ENCODE results near the gene FAM222B.
"Not testable (repeated sequence)": the region's sequence is repeated elsewhere in the genome, so short reads cannot be mapped to it uniquely, and the experiment has no call there.

The FAM222B gene

DNA sequence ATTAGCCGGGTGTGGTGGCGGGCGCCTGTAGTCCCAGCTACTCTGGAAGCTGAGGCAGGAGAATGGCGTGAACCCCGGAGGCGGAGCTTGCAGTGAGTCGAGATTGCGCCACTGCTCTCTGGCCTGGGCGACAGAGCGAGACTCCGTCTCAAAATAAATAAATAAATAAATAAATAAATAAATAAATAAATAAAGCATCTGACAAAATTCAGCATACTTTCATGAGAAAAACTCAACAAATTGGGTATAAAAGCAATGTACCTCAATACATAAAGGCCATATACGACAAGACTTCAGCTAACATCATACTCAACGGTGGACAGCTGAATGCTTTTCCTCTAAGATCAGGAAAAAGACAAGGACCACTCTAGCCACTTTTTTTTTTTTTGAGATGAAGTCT, 63.0 kb downstream of the FAM222B start:
- DNase-seq (ENCODE audit: low read depth in 1 of 2, low spot score in 1 of 2): not testable (repeated sequence)

DNA sequence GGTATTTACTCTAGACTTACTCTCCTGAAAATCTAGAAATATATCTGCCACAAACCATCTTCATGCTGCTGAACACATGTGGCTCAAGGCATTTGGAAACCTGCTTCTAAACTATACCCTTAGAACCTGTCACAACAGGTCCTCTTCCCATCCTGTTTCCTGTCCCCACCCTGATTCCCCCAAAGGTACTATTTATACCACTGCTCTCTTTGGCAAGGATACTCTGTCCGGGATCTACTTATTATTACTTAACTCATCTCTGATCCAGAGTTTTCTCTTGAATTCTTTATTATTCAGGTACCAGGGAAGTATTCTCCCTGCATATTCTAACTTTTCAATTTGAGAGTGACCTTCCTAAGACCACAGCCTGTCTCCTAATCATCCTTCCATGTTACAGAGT, 65.4 kb downstream of the FAM222B start:
- DNase-seq (ENCODE audit: low read depth in 1 of 2, low spot score in 1 of 2): no peak

DNA sequence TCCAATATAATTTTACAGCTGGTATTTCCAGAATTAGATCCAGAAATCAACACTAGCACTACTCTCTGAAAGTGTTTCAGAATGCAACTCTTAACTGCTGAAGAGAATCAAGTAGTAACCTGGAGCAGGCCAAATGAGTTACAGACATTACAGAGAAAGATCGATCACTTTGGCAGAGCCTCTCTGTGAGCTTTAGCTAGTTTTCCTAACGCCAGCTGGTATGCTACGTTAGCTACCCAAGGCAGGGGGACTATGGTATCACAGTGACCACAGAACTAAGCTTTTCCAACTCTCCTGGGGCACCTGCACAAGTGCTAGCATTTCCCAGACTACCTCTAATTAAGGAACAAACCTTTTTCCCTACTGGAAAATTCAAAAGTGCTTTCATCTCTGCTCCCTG, 68.4 kb downstream of the FAM222B start:
- no peak for DNase-seq (ENCODE audit: low read depth in 1 of 2, low spot score in 1 of 2)

- no peak for DNase-seq (ENCODE audit: low read depth in 1 of 2, low spot score in 1 of 2)
Measured at GRCh38 chr17:28773736-28774135, 68.9 kb downstream of the FAM222B start.

- DNase-seq (ENCODE audit: low read depth in 1 of 2, low spot score in 1 of 2): no peak
Measured at GRCh38 chr17:28765038-28765437, 77.6 kb downstream of the FAM222B start.

- DNase-seq (ENCODE audit: low read depth in 1 of 2, low spot score in 1 of 2): peak; percentile 47 to 59
Measured at GRCh38 chr17:28763804-28764266, 78.8 kb downstream of the FAM222B start.

- no peak for DNase-seq (ENCODE audit: low read depth in 1 of 2, low spot score in 1 of 2)
Measured at GRCh38 chr17:28763137-28763799, 79.3 kb downstream of the FAM222B start.

DNA sequence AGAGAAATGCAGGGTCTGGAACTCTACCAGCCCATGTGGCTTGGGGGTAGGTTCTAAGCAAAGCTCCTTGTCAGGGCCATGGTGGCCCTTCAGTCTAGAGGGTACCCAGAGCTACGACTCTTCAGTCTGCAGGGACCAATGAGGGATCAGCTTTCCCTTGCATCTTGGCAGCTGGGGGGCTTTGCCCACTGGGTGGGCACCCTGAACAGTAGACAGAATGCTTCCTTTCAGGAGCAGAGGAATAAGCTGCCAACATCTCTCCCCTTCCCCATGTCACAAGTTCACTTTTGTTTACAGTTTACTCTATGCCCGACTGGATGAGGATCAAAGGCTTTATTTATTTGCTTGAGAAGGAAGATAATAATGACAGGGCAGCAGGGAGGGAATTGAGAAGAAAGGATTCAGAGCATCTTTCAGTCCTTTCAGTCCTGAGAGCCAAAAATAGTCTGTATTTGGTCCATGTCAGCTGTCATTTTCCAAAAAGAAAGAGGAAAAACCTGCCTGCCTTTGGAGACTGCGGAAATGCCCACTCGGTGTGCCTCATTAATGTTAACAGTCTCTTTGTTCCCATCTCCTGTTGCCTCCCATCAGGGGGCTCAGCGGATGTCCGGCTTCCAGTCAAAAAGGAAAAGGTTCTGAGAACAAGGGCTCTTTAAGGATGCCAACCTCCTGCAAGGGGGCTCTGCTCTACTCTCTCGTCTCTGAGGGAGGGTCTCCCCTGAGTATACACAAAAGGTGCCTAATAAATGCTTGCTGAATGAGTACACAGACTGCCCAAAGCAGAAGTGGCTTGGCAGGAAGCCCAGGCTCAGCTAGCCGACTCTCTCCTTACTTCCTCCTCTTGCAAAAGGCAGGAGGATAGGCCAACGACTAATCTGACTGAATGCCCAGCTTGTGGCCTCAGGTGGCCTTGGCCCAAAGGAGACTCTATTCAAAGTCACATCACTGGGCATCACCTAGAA, 81.7 kb downstream of the FAM222B start:
- DNase-seq (ENCODE audit: low read depth in 1 of 2, low spot score in 1 of 2): no peak

GRCh38 chr17:28759256-28759865, 83.2 kb downstream of the FAM222B start:
- no peak for DNase-seq (ENCODE audit: low read depth in 1 of 2, low spot score in 1 of 2)

- no peak for DNase-seq (ENCODE audit: low read depth in 1 of 2, low spot score in 1 of 2)
Measured at GRCh38 chr17:28758411-28759121, 84.0 kb downstream of the FAM222B start.

- no peak for DNase-seq (ENCODE audit: low read depth in 1 of 2, low spot score in 1 of 2)
Measured at GRCh38 chr17:28756049-28756804, 86.4 kb downstream of the FAM222B start.

GRCh38 chr17:28755486-28755885, 87.1 kb downstream of the FAM222B start:
- no peak for DNase-seq (ENCODE audit: low read depth in 1 of 2, low spot score in 1 of 2)

- DNase-seq (ENCODE audit: low read depth in 1 of 2, low spot score in 1 of 2): no peak
Measured at GRCh38 chr17:28751600-28752366, 90.8 kb downstream of the FAM222B start.

GRCh38 chr17:28750178-28751047, 92.2 kb downstream of the FAM222B start:
- peak; percentile 72 to 81 for DNase-seq (ENCODE audit: low read depth in 1 of 2, low spot score in 1 of 2)

DNA sequence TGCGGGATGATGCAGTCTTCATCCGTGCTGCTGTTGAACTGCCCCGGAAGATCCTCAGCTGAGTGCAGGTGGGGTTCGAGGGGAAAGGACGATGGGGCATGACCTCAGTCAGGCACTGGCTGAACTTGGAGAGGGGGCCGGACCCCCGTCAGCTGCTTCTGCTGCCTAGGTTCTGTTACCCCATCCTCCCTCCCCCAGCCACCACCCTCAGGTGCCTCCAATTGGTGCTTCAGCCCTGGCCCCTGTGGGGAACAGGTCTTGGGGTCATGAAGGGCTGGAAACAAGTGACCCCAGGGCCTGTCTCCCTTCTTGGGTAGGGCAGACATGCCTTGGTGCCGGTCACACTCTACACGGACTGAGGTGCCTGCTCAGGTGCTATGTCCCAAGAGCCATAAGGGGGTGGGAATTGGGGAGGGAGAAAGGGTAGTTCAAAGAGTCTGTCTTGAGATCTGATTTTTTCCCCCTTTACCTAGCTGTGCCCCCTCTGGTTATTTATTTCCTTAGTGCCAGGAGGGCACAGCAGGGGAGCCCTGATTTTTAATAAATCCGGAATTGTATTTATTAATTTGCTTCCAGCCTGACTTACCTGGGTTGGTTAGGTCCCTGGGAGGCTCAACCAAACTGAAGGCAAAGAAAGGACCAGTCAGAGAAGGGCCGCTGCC, 92.9 kb downstream of the FAM222B start:
- DNase-seq (ENCODE audit: low read depth in 1 of 2, low spot score in 1 of 2): no peak

DNA sequence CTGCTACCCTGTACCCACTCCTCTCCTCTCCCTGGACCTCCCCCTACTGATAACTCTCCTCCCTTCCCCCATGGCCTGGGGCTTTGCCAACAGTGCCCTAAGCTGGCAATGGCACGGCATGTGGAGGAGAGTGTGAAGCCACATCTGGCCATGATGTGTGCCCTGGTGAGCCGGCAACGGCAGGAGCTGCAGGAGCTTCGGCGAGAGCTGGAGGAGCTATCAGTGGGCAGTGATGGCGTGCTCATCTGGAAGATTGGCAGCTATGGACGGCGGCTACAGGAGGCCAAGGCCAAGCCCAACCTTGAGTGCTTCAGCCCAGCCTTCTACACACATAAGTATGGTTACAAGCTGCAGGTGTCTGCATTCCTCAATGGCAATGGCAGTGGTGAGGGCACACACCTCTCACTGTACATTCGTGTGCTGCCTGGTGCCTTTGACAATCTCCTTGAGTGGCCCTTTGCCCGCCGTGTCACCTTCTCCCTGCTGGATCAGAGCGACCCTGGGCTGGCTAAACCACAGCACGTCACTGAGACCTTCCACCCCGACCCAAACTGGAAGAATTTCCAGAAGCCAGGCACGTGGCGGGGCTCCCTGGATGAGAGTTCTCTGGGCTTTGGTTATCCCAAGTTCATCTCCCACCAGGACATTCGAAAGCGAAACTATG, 93.6 kb downstream of the FAM222B start:
- no peak for DNase-seq (ENCODE audit: low read depth in 1 of 2, low spot score in 1 of 2)

All from stimulated activated CD4-positive, alpha-beta T cell treated with anti-CD3 and anti-CD28 coated beads, Interleukin-15, amount 100 ng/mL, for 1 hour (primary cell).